ENCODE measurements around the gene MED12.
A peak's percentile ranks its signal among the peaks of the same experiment; 100 is the strongest.

MED12 gene

GRCh38 chrX:71128915-71129765, 10.7 kb downstream of the MED12 start:
- Histone ChIP-seq H3K4me3 (ENCODE audit: severe bottlenecking) (no peak overlapping the region), H3K9me3 (ENCODE audit: severe bottlenecking) (no peaks in the 10 kb centered on the region), H3K36me3 (ENCODE audit: low read depth) (peaks cover 19% of the 10 kb centered on the region), H3K4me1 (ENCODE audit: insufficient read depth, poor library complexity, severe bottlenecking) (no peaks in the 10 kb centered on the region), H3K27ac (ENCODE audit: poor library complexity, severe bottlenecking) (no peak overlapping the region), H3K27me3 (ENCODE audit: insufficient read depth, poor library complexity, severe bottlenecking) (no peaks in the 10 kb centered on the region)
- TF ChIP-seq CTCF (IDR thresholded peaks at IDR 0.05; ENCODE audit: poor library complexity, severe bottlenecking): peak; percentile 65
- ATAC-seq (ENCODE audit: low read depth) (peak; percentile 59; the same call in 1 of the 3 replicates), DNase-seq (ENCODE audit: low spot score) (no peak)

- H3K9me3 ChIP-seq (ENCODE audit: severe bottlenecking): no peaks in the 10 kb centered on the region
- H3K4me3 ChIP-seq (ENCODE audit: severe bottlenecking): no peak overlapping the region
- no peak overlapping the region for H3K27ac ChIP-seq (ENCODE audit: poor library complexity, severe bottlenecking)
- no peaks in the 10 kb centered on the region for H3K27me3 ChIP-seq (ENCODE audit: insufficient read depth, poor library complexity, severe bottlenecking)
- no peak for TF ChIP-seq CTCF (IDR thresholded peaks at IDR 0.05; ENCODE audit: poor library complexity, severe bottlenecking)
- no peaks in the 10 kb centered on the region for H3K4me1 ChIP-seq (ENCODE audit: insufficient read depth, poor library complexity, severe bottlenecking)
- ATAC-seq (ENCODE audit: low read depth) (no peak), DNase-seq (ENCODE audit: low spot score) (no peak)
- peaks cover 22% of the 10 kb centered on the region for H3K36me3 ChIP-seq (ENCODE audit: low read depth)
Measured at GRCh38 chrX:71131510-71131909, 13.1 kb downstream of the MED12 start.

- Histone ChIP-seq H3K27ac (ENCODE audit: poor library complexity, severe bottlenecking) (no peak overlapping the region), H3K36me3 (ENCODE audit: low read depth) (no peaks in the 10 kb centered on the region; the same call in 1 of the 2 replicates), H3K4me3 (ENCODE audit: severe bottlenecking) (no peak overlapping the region), H3K27me3 (ENCODE audit: insufficient read depth, poor library complexity, severe bottlenecking) (no peaks in the 10 kb centered on the region), H3K9me3 (ENCODE audit: severe bottlenecking) (no peaks in the 10 kb centered on the region), H3K4me1 (ENCODE audit: insufficient read depth, poor library complexity, severe bottlenecking) (no peaks in the 10 kb centered on the region)
- ATAC-seq (ENCODE audit: low read depth) (no peak), DNase-seq (ENCODE audit: low spot score) (no peak)
- TF ChIP-seq CTCF (IDR thresholded peaks at IDR 0.05; ENCODE audit: poor library complexity, severe bottlenecking): no peak
Measured at GRCh38 chrX:71140440-71140839, 22.0 kb downstream of the MED12 start.

GRCh38 chrX:71143508-71143907, 25.1 kb downstream of the MED12 start:
- Histone ChIP-seq H3K36me3 (ENCODE audit: low read depth) (no peaks in the 10 kb centered on the region; the same call in 1 of the 2 replicates), H3K27ac (ENCODE audit: poor library complexity, severe bottlenecking) (no peak overlapping the region), H3K9me3 (ENCODE audit: severe bottlenecking) (no peaks in the 10 kb centered on the region), H3K4me3 (ENCODE audit: severe bottlenecking) (no peak overlapping the region), H3K27me3 (ENCODE audit: insufficient read depth, poor library complexity, severe bottlenecking) (no peaks in the 10 kb centered on the region), H3K4me1 (ENCODE audit: insufficient read depth, poor library complexity, severe bottlenecking) (no peaks in the 10 kb centered on the region)
- ATAC-seq (ENCODE audit: low read depth): no peak
- DNase-seq (ENCODE audit: low spot score): no peak
- no peak for TF ChIP-seq CTCF (IDR thresholded peaks at IDR 0.05; ENCODE audit: poor library complexity, severe bottlenecking)

- no peak for TF ChIP-seq CTCF (IDR thresholded peaks at IDR 0.05; ENCODE audit: poor library complexity, severe bottlenecking)
- H3K4me1 ChIP-seq (ENCODE audit: insufficient read depth, poor library complexity, severe bottlenecking): no peaks in the 10 kb centered on the region
- ATAC-seq (ENCODE audit: low read depth) (no peak), DNase-seq (ENCODE audit: low spot score) (no peak)
- no peaks in the 10 kb centered on the region for H3K9me3 ChIP-seq (ENCODE audit: severe bottlenecking)
- no peak within 1 kb of the TSS for H3K4me3 ChIP-seq (ENCODE audit: severe bottlenecking)
- H3K27me3 ChIP-seq (ENCODE audit: insufficient read depth, poor library complexity, severe bottlenecking): no peaks in the 10 kb centered on the region
- no peak within 1 kb of the TSS for H3K27ac ChIP-seq (ENCODE audit: poor library complexity, severe bottlenecking)
- H3K36me3 ChIP-seq (ENCODE audit: low read depth): no peaks in the 10 kb centered on the region
Measured at GRCh38 chrX:71144651-71145050, 26.3 kb downstream of the MED12 start, which contains the start of gene NLGN3. Gene NLGN3, plus strand, starts transcription at chrX:71144841. Its CDS starts 2,909 bp downstream, at chrX:71147750.

All from RWPE2 (cell line).